ENCODE results near the gene TMEM115. TPM values are rescaled to one million over a fixed set of nuclear protein-coding genes. Genes with fewer than 3 reads are reported as not detected.

TMEM115 gene
- total and polyA plus RNA-seq, 7 experiments from 2014 or later: 17.7 to 40.9 (median 26.0) TPM

DNA sequence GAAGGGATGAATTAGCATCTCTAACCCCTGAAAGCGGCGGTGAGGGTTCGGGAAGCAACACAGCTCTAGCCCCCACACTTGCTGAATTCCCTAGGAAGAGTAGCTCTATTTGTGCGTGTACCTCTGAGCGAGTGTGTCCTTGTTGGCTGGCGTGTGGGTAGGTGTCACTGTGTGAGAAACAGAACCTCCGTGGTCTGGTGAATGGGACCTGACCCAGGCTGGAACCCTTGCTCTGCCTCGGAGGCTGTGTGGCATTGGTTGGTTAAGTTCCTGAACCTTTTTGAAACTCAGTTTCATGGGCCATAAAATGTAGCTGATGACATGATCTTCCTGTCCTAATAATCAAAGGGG is 414 bp upstream of the TMEM115 start:
- ChIA-PET CTCF (no interaction called here), POLR2A (interaction anchor here (1.0 to 28.0 kb wide), 3 partner anchors 25 to 557 kb away, joined by 3 to 656 read pairs (median 6); partner anchors contain the start of genes C3orf18, CYB561D2, HYAL2 and INKA1)
- peak overlapping the region; percentile 93 for H3K27ac ChIP-seq (ENCODE audit: low read depth, low read length)
- no peaks in the 10 kb centered on the region for H3K9me3 ChIP-seq (ENCODE audit: control insufficient read depth in 2 of 3, low read length in 3 of 3)
- ATAC-seq (peak; percentile 19), DNase-seq (no peak)
- no peaks in the 10 kb centered on the region for H3K27me3 ChIP-seq (ENCODE audit: control insufficient read depth in 2 of 2, insufficient read depth in 2 of 2, low read length in 2 of 2)
- intact Hi-C loops (cut with micrococcal nuclease): loop anchor here (1.0 to 10.0 kb wide), 16 partner anchors 8 to 1645 kb away; partner anchors contain the start of genes HEMK1 (in 2 of the 2), IFRD2 (in 2 of the 2), TUSC2 (in 2 of the 2) and DCAF1 (in 1 of the 2)
- peaks cover 30 to 34% of the 10 kb centered on the region in 2 donors for H3K4me1 ChIP-seq (ENCODE audit: control insufficient read depth in 2 of 2, insufficient read depth in 2 of 2, low read length in 2 of 2)
- H3K27me3 Mint-ChIP-seq: no peaks in the 10 kb centered on the region
- peaks cover 0 to 36% (median 5%) of the 10 kb centered on the region in 3 experiments for H3K36me3 ChIP-seq (ENCODE audit: control insufficient read depth in 2 of 3, insufficient read depth in 3 of 3, low read length in 3 of 3)
- peaks cover 0 to 7% (median 0%) of the 10 kb centered on the region in 5 donors for H3K36me3 Mint-ChIP-seq
- H3K4me3 ChIP-seq (ENCODE audit: low read length): peak overlapping the region; percentile 88
- no peaks in the 10 kb centered on the region for H3K9me3 Mint-ChIP-seq
- peak overlapping the region; percentile 73 to 98 (median 96) for H3K27ac Mint-ChIP-seq
- H3K4me1 Mint-ChIP-seq: peaks cover 32 to 53% (median 39%) of the 10 kb centered on the region in 7 donors
- H3K4me3 Mint-ChIP-seq: peak overlapping the region; percentile 91 to 99 (median 98)

DNA sequence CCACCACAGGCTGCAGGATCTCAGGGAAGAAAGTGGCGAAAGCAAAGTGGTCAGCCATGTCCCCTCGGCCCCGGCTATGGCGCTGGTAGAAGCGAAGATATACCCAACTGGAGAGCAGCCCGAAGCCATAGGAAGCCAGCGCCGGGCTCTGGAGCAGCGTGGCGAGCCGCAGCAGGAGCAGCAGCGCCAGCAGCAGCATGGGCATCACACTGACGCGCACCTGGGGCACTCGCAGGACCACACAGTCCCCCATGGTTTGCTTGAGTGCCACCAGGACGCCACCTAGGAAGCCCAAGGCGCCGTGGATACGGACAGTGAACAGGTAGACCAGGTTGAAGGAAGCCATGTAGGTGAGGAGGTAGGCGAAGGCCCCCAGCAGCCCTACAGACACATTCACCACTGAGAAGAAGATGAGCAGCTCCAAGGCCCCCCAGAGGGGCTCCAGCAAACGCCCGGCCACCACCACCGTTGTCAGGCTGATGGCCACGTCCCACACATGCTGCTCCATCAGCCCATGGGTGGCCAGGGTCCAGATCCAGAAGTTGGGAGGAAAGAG is 888 bp downstream of the TMEM115 start:
- peak overlapping the region; percentile 93 for H3K27ac ChIP-seq (ENCODE audit: low read depth, low read length)
- Mint-ChIP-seq H3K27me3 (no peaks in the 10 kb centered on the region), H3K9me3 (no peaks in the 10 kb centered on the region), H3K4me3 (peak overlapping the region; percentile 80 to 99 (median 90)), H3K4me1 (peaks cover 32 to 58% (median 44%) of the 10 kb centered on the region in 7 donors), H3K27ac (peak overlapping the region; percentile 48 to 97 (median 84)), H3K36me3 (peaks cover 0 to 13% (median 0%) of the 10 kb centered on the region in 5 donors)
- no peaks in the 10 kb centered on the region for H3K9me3 ChIP-seq (ENCODE audit: control insufficient read depth in 2 of 3, low read length in 3 of 3)
- H3K4me1 ChIP-seq (ENCODE audit: control insufficient read depth in 2 of 2, insufficient read depth in 2 of 2, low read length in 2 of 2): peaks cover 30% of the 10 kb centered on the region in 2 donors
- ChIA-PET CTCF (no interaction called here), POLR2A (interaction anchor here (1.0 to 28.0 kb wide), 2 partner anchors 11 to 24 kb away, joined by 3 to 656 read pairs; partner anchors contain the start of genes CYB561D2, HYAL2, NPRL2 and RASSF1)
- intact Hi-C loops (cut with micrococcal nuclease): loop anchor here (2.0 to 10.0 kb wide), 8 partner anchors 122 to 1644 kb away; partner anchors contain the start of genes DCAF1 (in 1 of the 2), GNAI2 (in 1 of the 2), HEMK1 (in 1 of the 2) and IMPDH2 (in 1 of the 2)
- no peak for DNase-seq
- peak overlapping the region; percentile 88 for H3K4me3 ChIP-seq (ENCODE audit: low read length)
- peaks cover 0 to 49% (median 5%) of the 10 kb centered on the region in 3 experiments for H3K36me3 ChIP-seq (ENCODE audit: control insufficient read depth in 2 of 3, insufficient read depth in 3 of 3, low read length in 3 of 3)
- H3K27me3 ChIP-seq (ENCODE audit: control insufficient read depth in 2 of 2, insufficient read depth in 2 of 2, low read length in 2 of 2): no peaks in the 10 kb centered on the region
- ATAC-seq: no peak

- peak overlapping the region; percentile 93 for H3K27ac ChIP-seq (ENCODE audit: low read depth, low read length)
Observed at GRCh38 chr3:50357481-50357880, 1.8 kb downstream of the TMEM115 start.

GRCh38 chr3:50356553-50356952 is 2.8 kb downstream of the TMEM115 start:
- peaks cover 0 to 58% (median 5%) of the 10 kb centered on the region in 3 experiments for H3K36me3 ChIP-seq (ENCODE audit: control insufficient read depth in 2 of 3, insufficient read depth in 3 of 3, low read length in 3 of 3)
- Mint-ChIP-seq H3K27me3 (no peaks in the 10 kb centered on the region), H3K36me3 (peaks cover 0 to 16% (median 0%) of the 10 kb centered on the region in 5 donors), H3K4me3 (peak overlapping the region; percentile 25 to 99 (median 88)), H3K27ac (peak overlapping the region in 7 of 9 donors; percentile 16 to 97 (median 61)), H3K4me1 (peaks cover 32 to 64% (median 49%) of the 10 kb centered on the region in 7 donors), H3K9me3 (no peaks in the 10 kb centered on the region)
- ATAC-seq (no peak), DNase-seq (no peak)
- no peaks in the 10 kb centered on the region for H3K27me3 ChIP-seq (ENCODE audit: control insufficient read depth in 2 of 2, insufficient read depth in 2 of 2, low read length in 2 of 2)
- ChIA-PET CTCF (interaction anchor here (1.7 kb wide), 1 partner anchor 8 kb away, joined by 9 read pairs; no protein-coding TSS in a partner anchor), POLR2A (interaction anchor here (1.3 to 28.0 kb wide), 3 partner anchors 9 to 213 kb away, joined by 3 to 656 read pairs (median 8); partner anchors contain the start of genes CYB561D2, HEMK1, HYAL2 and NPRL2)
- H3K4me1 ChIP-seq (ENCODE audit: control insufficient read depth in 2 of 2, insufficient read depth in 2 of 2, low read length in 2 of 2): peaks cover 33 to 34% of the 10 kb centered on the region in 2 donors
- intact Hi-C loops (cut with micrococcal nuclease): loop anchor here (5.0 to 10.0 kb wide), 5 partner anchors 414 to 1642 kb away; partner anchors contain the start of genes DCAF1 (in 1 of the 2), IMPDH2 (in 1 of the 2), IP6K2 (in 1 of the 2) and NDUFAF3 (in 1 of the 2)
- peak overlapping the region; percentile 93 for H3K27ac ChIP-seq (ENCODE audit: low read depth, low read length)
- peak overlapping the region; percentile 16 for H3K4me3 ChIP-seq (ENCODE audit: low read length)
- no peaks in the 10 kb centered on the region for H3K9me3 ChIP-seq (ENCODE audit: control insufficient read depth in 2 of 3, low read length in 3 of 3)

More at GRCh38 chr3:50357481-50357880, 1.8 kb downstream of the TMEM115 start:
- peaks cover 31 to 58% (median 44%) of the 10 kb centered on the region in 7 donors for H3K4me1 Mint-ChIP-seq
- peak overlapping the region in 8 of 9 donors; percentile 29 to 97 (median 82) for H3K27ac Mint-ChIP-seq
- intact Hi-C loops (cut with micrococcal nuclease): loop anchor here (5.0 to 10.0 kb wide), 5 partner anchors 415 to 1643 kb away; partner anchors contain the start of genes DCAF1 (in 1 of the 2), IMPDH2 (in 1 of the 2), IP6K2 (in 1 of the 2) and NDUFAF3 (in 1 of the 2)
- peak overlapping the region; percentile 59 to 99 (median 89) for H3K4me3 Mint-ChIP-seq
- peaks cover 0 to 58% (median 5%) of the 10 kb centered on the region in 3 experiments for H3K36me3 ChIP-seq (ENCODE audit: control insufficient read depth in 2 of 3, insufficient read depth in 3 of 3, low read length in 3 of 3)
- ATAC-seq (no peak), DNase-seq (no peak)
- ChIA-PET POLR2A (interaction anchor here (2.1 to 28.0 kb wide), 2 partner anchors 8 to 23 kb away, joined by 8 to 656 read pairs; partner anchors contain the start of genes CYB561D2, HYAL2, NPRL2 and RASSF1), CTCF (interaction anchor here (0.6 to 1.7 kb wide), 3 partner anchors 9 to 122 kb away, joined by 3 to 9 read pairs (median 3); no protein-coding TSS in a partner anchor)
- H3K9me3 ChIP-seq (ENCODE audit: control insufficient read depth in 2 of 3, low read length in 3 of 3): no peaks in the 10 kb centered on the region
- H3K36me3 Mint-ChIP-seq: peaks cover 0 to 15% (median 0%) of the 10 kb centered on the region in 5 donors
- H3K9me3 Mint-ChIP-seq: no peaks in the 10 kb centered on the region
- no peaks in the 10 kb centered on the region for H3K27me3 Mint-ChIP-seq
- peak overlapping the region; percentile 88 for H3K4me3 ChIP-seq (ENCODE audit: low read length)
- peaks cover 30% of the 10 kb centered on the region in 2 donors for H3K4me1 ChIP-seq (ENCODE audit: control insufficient read depth in 2 of 2, insufficient read depth in 2 of 2, low read length in 2 of 2)
- H3K27me3 ChIP-seq (ENCODE audit: control insufficient read depth in 2 of 2, insufficient read depth in 2 of 2, low read length in 2 of 2): no peaks in the 10 kb centered on the region

DNA sequence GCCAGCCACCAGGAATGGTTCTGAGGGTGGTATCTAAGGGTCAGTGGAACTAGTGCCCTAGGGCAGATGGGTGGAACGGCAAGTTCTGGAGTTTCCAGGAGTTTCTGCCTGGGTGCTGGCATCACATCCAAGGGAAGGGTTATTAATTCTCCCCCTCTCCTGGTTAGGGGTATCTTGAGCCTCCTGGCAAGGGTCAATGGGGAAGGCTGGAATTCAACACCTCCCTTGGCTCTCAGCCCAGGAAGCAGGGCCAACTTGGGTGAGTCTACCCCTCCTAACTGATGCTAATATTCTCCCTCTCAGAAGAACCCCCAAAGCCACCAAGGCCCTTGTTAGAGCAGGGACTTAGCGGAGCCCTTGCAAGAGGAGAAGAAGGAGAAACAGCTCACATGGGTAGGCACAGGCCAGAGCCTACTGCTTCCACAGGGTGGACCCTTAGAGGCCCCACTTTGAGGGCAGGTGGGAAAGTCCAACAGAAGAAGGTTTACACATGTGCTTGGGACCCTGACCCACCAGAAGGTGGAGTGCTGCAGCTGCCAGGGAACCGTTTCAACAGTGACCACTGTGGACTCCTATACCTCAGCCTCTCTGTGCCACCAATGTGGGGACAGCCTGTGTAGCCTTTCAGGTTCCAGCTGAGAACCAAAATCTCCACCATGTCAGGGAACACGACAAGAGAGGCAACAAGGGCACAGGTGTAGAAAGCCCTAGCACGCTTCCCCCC is 3.3 kb downstream of the TMEM115 start:
- peak overlapping the region; percentile 25 to 99 (median 88) for H3K4me3 Mint-ChIP-seq
- H3K4me1 Mint-ChIP-seq: peaks cover 32 to 70% (median 55%) of the 10 kb centered on the region in 7 donors
- DNase-seq: no peak
- H3K9me3 Mint-ChIP-seq: no peaks in the 10 kb centered on the region
- POLR2A ChIA-PET: interaction anchor here (1.3 to 28.0 kb wide), 4 partner anchors 10 to 255 kb away, joined by 3 to 656 read pairs (median 6); partner anchors contain the start of genes CYB561D2, HEMK1, HYAL2 and NPRL2
- Histone ChIP-seq H3K27me3 (ENCODE audit: control insufficient read depth in 2 of 2, insufficient read depth in 2 of 2, low read length in 2 of 2) (no peaks in the 10 kb centered on the region), H3K9me3 (ENCODE audit: control insufficient read depth in 2 of 3, low read length in 3 of 3) (no peaks in the 10 kb centered on the region), H3K36me3 (ENCODE audit: control insufficient read depth in 2 of 3, insufficient read depth in 3 of 3, low read length in 3 of 3) (peaks cover 0 to 58% (median 5%) of the 10 kb centered on the region in 3 experiments), H3K4me3 (ENCODE audit: low read length) (peak overlapping the region; percentile 16), H3K4me1 (ENCODE audit: control insufficient read depth in 2 of 2, insufficient read depth in 2 of 2, low read length in 2 of 2) (peaks cover 38 to 40% of the 10 kb centered on the region in 2 donors), H3K27ac (ENCODE audit: low read depth, low read length) (peak overlapping the region; percentile 93)
- peak overlapping the region in 4 of 9 donors; percentile 16 to 97 (median 54) for H3K27ac Mint-ChIP-seq
- no peak for ATAC-seq
- intact Hi-C loops (cut with micrococcal nuclease): loop anchor here (5.0 to 10.0 kb wide), 5 partner anchors 414 to 1641 kb away; partner anchors contain the start of genes DCAF1 (in 1 of the 2), IMPDH2 (in 1 of the 2), IP6K2 (in 1 of the 2) and NDUFAF3 (in 1 of the 2)
- no peaks in the 10 kb centered on the region for H3K27me3 Mint-ChIP-seq
- H3K36me3 Mint-ChIP-seq: peaks cover 0 to 18% (median 0%) of the 10 kb centered on the region in 5 donors
- CTCF ChIA-PET: interaction anchor here (0.7 to 1.7 kb wide), 2 partner anchors 8 to 73 kb away, joined by 3 to 9 read pairs; no protein-coding TSS in a partner anchor
